CD4-positive, alpha-beta T cell treated with Interleukin-4 for 4 hours (primary cell): Measurements from ENCODE around the gene HRNR.
A peak's percentile ranks its signal among the peaks of the same experiment; 100 is the strongest.
"Not testable (repeated sequence)": the region's sequence is repeated elsewhere in the genome, so short reads cannot be mapped to it uniquely, and the experiment has no call there.

Source experiments
- DNase-seq: peaks from one replicate; pipeline ENCODE4 v3.0.0-alpha.2; 2020

The HRNR gene

GRCh38 chr1:152224093-152224492, at the start of gene HRNR:
Gene HRNR, minus strand, starts transcription at chr1:152224193. Its CDS starts 940 bp downstream, at chr1:152223253.
- no peak for DNase-seq

GRCh38 chr1:152256394-152256793, 32.4 kb upstream of the HRNR start:
- DNase-seq = not testable (repeated sequence)

- DNase-seq = no peak
These were observed 28.2 kb upstream of the HRNR start for GRCh38 chr1:152252157-152252556.

GRCh38 chr1:152251391-152251790, 27.4 kb upstream of the HRNR start:
- DNase-seq = no peak

GRCh38 chr1:152247316-152247715, 23.3 kb upstream of the HRNR start:
- no peak for DNase-seq

- no peak for DNase-seq
These were observed 20.7 kb upstream of the HRNR start for GRCh38 chr1:152244576-152245273.

- DNase-seq = no peak
These were observed 13.1 kb upstream of the HRNR start for GRCh38 chr1:152237093-152237492.

GRCh38 chr1:152228831-152229230, 4.8 kb upstream of the HRNR start:
- DNase-seq = no peak

- no peak for DNase-seq
These were observed 3.4 kb upstream of the HRNR start for GRCh38 chr1:152227310-152227928.

- no peak for DNase-seq
These were observed 1.7 kb upstream of the HRNR start for GRCh38 chr1:152225678-152226077.

GRCh38 chr1:152220166-152221163, 3.5 kb downstream of the HRNR start:
- no peak for DNase-seq

GRCh38 chr1:152219438-152219837, 4.6 kb downstream of the HRNR start:
- not testable (repeated sequence) for DNase-seq

- DNase-seq = no peak
These were observed 5.1 kb downstream of the HRNR start for GRCh38 chr1:152218762-152219436.

- not testable (repeated sequence) for DNase-seq
These were observed 8.4 kb downstream of the HRNR start for GRCh38 chr1:152215604-152216003.

- DNase-seq = not testable (repeated sequence)
These were observed 9.1 kb downstream of the HRNR start for GRCh38 chr1:152214911-152215310.

GRCh38 chr1:152198982-152199381, 25.0 kb downstream of the HRNR start:
- DNase-seq = no peak

GRCh38 chr1:152197361-152197941, 26.5 kb downstream of the HRNR start:
- DNase-seq = no peak

GRCh38 chr1:152191711-152192110, 32.3 kb downstream of the HRNR start:
- no peak for DNase-seq

- no peak for DNase-seq
These were observed 32.7 kb downstream of the HRNR start for GRCh38 chr1:152191260-152191659.

- DNase-seq = no peak
These were observed 33.4 kb downstream of the HRNR start for GRCh38 chr1:152190589-152190988.

GRCh38 chr1:152189657-152190442, 34.1 kb downstream of the HRNR start:
- peak; percentile 72 for DNase-seq
